Measurements from ENCODE around the gene CNTROB.

Gene CNTROB

DNA sequence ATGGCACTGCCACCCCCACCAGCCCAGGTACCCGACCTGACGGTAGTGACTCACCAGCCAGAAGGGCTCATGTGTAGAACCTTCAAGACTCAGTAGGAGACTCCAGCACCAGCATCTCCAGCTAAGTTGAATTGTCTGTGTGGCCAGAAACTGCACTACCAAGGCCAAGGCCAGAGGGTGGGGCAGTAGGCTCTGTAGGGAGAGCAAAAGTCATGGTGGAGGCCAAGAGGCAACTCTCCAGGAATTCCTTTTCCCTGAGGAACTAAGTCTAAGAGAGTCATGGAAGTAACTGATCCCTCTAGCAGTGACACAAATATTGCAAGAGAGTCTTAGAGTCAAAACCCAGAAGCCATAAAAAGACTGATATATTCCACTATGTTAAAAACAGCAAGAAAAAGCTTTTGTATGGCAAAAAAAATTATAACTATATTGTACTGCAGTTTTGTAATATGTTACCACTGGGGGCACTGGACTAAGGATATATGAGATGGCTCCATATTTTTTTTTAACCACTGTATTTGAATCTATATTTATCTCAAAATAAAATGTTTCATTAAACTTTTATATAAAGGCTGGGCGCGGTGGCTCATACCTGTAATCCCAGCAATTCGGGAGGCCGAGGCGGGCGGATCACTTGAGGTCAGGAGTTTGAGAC is 40.3 kb downstream of the CNTROB start:
- no peak overlapping the region for H3K4me3 ChIP-seq (ENCODE audit: low read depth, low read length)
- TF ChIP-seq CTCF (IDR thresholded peaks at IDR 0.05; ENCODE audit: low read depth, low read length, missing control alignments), result peak; percentile 10
- no peak for DNase-seq (ENCODE audit: low read depth)

DNA sequence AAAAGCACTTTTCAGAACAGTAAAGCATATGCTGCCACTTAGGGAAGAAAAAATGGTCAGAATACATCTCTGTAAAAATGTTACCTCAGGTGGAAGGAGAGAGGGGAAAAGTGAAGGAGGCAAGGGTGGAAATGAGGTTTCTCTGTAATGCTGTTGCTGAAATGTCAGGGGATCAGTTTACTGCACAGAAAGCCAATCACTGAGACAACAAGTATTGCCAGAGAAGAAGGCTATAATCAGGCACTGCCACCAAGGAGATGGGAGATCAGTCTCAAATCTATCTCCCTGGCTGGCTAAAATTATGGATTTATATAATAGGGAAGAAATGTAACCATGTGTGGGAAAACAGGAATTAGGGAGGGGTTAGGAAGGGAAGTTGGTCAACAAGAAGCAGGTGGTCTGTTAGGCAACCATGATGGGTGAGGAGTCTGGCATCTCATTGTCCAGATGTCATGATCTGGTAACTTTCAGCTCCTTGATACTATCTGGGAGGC is 42.7 kb downstream of the CNTROB start:
- DNase-seq (ENCODE audit: low read depth), result no peak
- no peak for TF ChIP-seq CTCF (IDR thresholded peaks at IDR 0.05; ENCODE audit: low read depth, low read length, missing control alignments)
- no peak overlapping the region for H3K4me3 ChIP-seq (ENCODE audit: low read depth, low read length)

DNA sequence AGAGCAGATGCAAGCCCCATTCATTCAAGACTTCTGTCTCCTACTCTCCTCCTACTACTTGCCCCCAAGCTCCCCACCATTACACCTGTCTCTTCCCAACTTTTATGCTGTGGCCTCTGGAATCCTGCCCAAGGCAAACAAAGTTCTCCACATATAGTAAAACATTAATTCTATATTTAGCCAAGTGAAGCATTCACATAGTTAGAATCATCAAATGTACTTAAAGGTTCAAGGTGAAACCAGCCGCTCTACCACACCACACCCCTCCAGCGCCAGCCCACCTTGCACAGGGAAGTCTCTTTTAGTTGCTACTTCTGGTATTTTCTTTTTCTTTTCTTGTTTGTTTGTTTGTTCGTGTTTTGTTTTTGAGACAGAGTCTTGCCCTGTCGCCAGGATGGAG is 45.0 kb downstream of the CNTROB start:
- TF ChIP-seq CTCF (IDR thresholded peaks at IDR 0.05; ENCODE audit: low read depth, low read length, missing control alignments), result no peak
- no peak overlapping the region for H3K4me3 ChIP-seq (ENCODE audit: low read depth, low read length)
- DNase-seq (ENCODE audit: low read depth), result no peak

GRCh38 chr17:7977805-7978204 is 45.8 kb downstream of the CNTROB start:
- no peak overlapping the region for H3K4me3 ChIP-seq (ENCODE audit: low read depth, low read length)
- TF ChIP-seq CTCF (IDR thresholded peaks at IDR 0.05; ENCODE audit: low read depth, low read length, missing control alignments), result no peak
- no peak for DNase-seq (ENCODE audit: low read depth)

DNA sequence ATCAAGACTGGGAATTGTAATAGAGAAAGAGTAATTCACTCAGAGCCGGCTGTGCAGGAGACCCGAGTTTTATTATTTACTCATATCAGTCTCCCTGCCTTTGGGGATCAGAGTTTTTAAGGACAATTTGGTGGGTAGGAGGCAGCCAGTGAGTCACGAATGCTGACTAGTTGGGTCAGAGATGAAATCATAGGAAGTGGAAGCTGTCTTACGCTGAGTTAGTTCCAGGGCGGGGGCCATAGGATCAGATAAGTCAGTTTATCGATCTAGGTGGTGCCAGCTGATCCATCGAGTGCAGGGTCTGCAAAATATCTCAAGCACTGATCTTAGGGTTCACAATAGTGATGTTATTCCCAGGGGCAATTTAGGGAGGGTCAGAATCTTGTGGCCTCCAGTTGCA is 50.2 kb downstream of the CNTROB start:
- H3K4me3 ChIP-seq (ENCODE audit: low read depth, low read length), result no peak overlapping the region
- TF ChIP-seq CTCF (IDR thresholded peaks at IDR 0.05; ENCODE audit: low read depth, low read length, missing control alignments), result no peak
- no peak for DNase-seq (ENCODE audit: low read depth)

DNA sequence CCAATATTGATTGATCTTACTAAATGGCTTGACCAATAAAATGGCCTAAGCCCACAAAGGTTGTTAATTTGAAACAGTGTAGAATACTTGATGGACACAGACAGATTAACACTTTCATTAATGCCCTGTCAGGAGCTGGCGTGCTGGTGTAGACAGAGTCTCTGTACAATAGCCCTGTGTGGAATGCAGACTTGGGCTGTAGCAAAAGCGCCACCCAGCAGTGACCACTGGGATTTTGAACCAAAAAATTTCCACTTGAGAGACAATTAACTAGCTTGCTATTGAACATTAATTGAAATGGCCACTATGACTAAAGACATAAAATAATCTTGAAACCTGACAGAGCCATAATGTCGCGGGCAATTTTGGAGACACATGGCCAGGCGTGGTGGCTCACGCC is 50.7 kb downstream of the CNTROB start:
- no peak overlapping the region for H3K4me3 ChIP-seq (ENCODE audit: low read depth, low read length)
- DNase-seq (ENCODE audit: low read depth), result no peak
- no peak for TF ChIP-seq CTCF (IDR thresholded peaks at IDR 0.05; ENCODE audit: low read depth, low read length, missing control alignments)

DNA sequence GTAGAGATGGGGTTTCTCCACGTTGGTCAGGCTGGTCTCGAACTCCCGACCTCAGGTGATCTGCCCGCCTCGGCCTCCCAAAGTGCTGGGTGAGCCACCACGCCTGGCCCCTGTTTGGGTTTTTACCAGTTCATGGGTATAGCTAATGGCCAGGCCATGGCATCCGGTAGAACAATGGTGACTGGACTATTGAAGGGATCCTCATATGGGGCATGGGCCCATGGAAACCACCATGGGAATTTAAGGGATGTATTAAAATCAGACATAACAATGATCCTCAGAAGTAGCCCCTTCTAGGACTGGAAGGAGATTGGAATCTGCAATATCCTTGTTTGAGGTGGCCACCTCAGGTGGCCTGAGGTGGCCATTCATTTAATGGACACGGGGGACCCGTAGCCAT is 52.9 kb downstream of the CNTROB start:
- TF ChIP-seq CTCF (IDR thresholded peaks at IDR 0.05; ENCODE audit: low read depth, low read length, missing control alignments), result no peak
- H3K4me3 ChIP-seq (ENCODE audit: low read depth, low read length), result no peak overlapping the region
- no peak for DNase-seq (ENCODE audit: low read depth)
